Transverse colon (tissue), 3 donors: Measurements from ENCODE around the gene MAPRE2.

ENCODE experiments used
- CTCF ChIP-seq, 5 experiments: fragments of 200-600 bp in 3 of 5; fragments of 450-650 bp in 2 of 5; sonication (generic) in 3 of 5; IDR thresholded peaks; 1 replicate in 2 of 5; 2 replicates in 3 of 5; pipeline ENCODE4 v1.5.1; 2016 to 2017; ENCODE audit warnings: antibody characterized with exemption in 5 of 5, inconsistent platforms in 3 of 5, mild to moderate bottlenecking in 2 of 5, moderate library complexity in 1 of 5
- EP300 ChIP-seq: sonication (generic); formaldehyde crosslinking; IDR thresholded peaks from one replicate; pipeline ENCODE4 v1.6.1; 2017; ENCODE audit warnings: antibody characterized with exemption, low read depth
- POLR2A ChIP-seq: fragments of 450-650 bp; IDR thresholded peaks from one replicate; pipeline ENCODE4 v1.6.1; 2016; ENCODE audit warnings: antibody characterized with exemption, mild to moderate bottlenecking, moderate library complexity

- no peak for TF ChIP-seq CTCF (IDR thresholded peaks at IDR 0.05)
- TF ChIP-seq EP300, result no peak
- no peak for TF ChIP-seq POLR2A
These were observed 44.5 kb downstream of the MAPRE2 start for GRCh38 chr18:35085450-35086380.
